Measurements from ENCODE around the gene SEL1L3.

The SEL1L3 gene

DNA sequence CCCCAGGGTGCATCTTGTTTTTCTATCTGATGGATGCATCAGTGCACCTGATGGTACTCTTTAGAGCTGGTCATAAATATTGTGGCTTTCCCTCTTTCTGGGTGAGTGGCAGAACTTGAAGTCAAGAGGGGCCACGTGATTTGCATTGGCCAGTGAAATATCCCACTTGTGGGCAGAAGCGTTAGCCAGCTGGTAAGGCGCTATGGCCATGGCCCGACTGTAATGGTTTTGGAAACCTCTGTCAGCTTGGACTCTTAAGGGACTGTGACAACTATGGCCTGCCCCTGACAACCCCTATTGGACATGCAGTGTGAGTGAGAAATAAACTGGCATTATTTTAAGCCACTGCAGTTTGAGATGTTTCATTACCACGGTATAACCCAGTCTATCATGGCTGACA, 72.8 kb downstream of the SEL1L3 start:
- no peak for DNase-seq (ENCODE audit: low read depth)

GRCh38 chr4:25788703-25789238, 74.0 kb downstream of the SEL1L3 start:
- no peak for DNase-seq (ENCODE audit: low read depth)

DNA sequence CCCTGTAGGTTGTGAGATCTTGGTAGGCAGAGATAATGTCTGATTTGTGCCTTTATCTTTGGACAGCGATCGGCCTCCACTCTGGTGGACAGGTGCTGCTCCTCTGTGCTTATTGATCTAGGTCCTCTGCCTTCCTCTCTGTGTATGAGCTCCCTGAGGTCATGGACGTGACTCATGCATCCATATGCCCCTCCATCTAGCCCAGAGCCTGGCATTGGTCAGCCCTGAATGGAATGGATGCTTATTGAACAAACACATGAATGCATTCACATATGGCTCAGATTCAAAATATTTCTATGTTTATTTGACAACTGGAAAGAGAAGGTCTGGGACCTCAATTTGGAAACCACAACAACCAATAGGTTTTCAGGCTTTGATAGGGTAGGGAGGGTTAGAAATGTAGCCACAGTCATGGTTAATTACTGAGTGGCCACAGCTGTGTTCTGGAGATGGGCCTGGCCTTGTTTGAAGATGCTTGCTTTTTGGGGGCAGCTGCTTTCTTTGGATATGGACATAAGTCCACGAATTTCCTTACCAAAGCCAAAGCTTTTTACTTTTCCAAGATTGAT, 76.2 kb downstream of the SEL1L3 start:
- DNase-seq (ENCODE audit: low read depth) = no peak

- DNase-seq (ENCODE audit: low read depth) = no peak
Measured at GRCh38 chr4:25783943-25784342, 78.8 kb downstream of the SEL1L3 start.

DNA sequence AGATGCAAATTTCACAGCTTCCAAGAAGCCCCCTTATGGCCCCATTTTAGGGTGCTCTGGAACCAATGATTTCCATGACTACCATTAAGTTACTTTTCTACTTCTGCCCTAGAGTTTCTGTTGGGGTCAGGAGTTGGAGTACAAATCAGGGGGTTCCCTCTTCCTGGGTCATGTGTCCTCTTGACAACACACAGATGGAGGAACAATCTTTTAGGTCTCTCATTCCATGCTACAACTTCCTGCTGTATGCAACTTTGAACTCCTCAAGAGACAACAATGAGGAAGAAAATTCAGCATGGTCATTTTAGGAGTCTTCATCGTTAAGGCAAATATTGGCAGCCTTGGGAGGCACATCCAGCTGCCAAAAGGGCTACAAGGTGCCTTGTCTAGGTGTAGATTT, 79.7 kb downstream of the SEL1L3 start:
- no peak for DNase-seq (ENCODE audit: low read depth)

DNA sequence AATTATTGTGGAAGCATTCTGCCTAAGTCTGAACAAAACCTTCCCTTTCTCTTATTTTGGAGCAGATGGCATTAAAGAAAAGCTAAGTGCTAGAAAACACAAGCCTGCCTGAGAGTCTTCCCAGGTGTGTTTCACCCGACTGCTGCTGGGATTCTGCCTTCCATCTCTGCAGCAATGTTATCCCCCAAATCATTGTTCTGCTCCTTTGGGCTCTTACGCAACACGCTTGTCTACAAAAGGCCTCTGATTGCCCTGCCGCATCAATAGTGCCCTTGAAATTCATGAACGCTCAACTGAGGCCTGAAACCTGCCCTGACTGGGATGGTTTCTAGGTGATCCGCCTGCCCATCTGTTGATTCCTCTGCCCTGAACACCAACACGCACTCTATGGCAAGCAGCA, 80.3 kb downstream of the SEL1L3 start:
- no peak for DNase-seq (ENCODE audit: low read depth)

DNA sequence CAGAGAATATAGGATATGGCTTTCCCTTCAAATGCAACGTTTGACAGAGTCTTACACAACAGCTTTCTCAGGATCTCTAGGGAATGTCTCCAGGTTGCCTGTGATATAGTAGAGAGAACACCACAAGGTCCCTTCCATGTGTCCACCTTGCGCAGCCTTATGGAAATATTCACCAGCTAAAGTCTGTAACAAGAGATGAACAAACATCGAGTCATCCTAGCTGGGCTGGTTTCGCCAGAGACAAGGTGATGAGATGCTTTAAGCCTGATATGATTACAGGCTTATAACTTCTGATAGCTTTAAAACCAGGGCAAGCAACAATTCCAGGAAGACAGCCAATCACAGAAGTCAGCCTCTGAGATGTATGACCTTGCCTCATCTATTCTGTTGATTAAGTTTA, 83.8 kb downstream of the SEL1L3 start:
- DNase-seq (ENCODE audit: low read depth) = no peak

- DNase-seq (ENCODE audit: low read depth) = no peak
Measured at GRCh38 chr4:25776795-25777194, 86.0 kb downstream of the SEL1L3 start.

- DNase-seq (ENCODE audit: low read depth) = no peak
Measured at GRCh38 chr4:25775166-25775565, 87.6 kb downstream of the SEL1L3 start.

DNA sequence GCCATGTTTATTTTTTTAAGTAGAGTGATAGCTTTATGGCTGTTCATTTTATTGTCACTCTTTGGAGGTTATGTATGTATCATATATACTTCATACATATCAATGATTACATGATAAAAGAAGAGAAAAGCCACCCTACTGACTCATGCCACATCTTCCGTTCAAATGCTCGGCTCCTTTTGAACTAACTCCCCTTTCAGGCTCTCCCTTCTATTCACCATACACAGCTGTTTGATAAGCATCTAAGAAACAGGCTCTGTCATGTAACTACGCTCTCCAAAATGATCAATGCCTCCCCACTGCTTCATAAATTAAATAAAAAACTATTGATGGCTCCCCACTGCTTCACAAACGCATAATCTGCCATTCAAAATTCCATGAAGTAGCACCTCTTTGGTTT, 89.4 kb downstream of the SEL1L3 start:
- no peak for DNase-seq (ENCODE audit: low read depth)

DNA sequence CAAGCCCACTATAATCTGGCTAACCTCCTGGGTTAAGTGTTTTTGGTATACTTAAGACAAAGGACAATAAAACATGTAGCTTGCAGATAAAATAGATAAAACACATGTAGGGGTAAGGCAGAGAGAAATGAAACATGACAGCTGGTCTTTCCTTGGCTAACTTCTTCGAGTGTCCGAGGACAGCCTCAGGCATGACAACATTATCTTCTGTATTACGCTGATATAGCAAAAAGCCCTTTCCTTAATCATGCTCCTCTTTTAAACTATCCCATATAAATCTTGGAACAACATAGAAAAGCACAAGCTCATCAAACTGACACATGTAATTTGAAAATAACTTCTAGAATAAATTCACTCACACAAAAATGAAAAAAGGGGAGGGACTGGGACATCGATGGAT, 91.1 kb downstream of the SEL1L3 start:
- DNase-seq (ENCODE audit: low read depth) = no peak

DNA sequence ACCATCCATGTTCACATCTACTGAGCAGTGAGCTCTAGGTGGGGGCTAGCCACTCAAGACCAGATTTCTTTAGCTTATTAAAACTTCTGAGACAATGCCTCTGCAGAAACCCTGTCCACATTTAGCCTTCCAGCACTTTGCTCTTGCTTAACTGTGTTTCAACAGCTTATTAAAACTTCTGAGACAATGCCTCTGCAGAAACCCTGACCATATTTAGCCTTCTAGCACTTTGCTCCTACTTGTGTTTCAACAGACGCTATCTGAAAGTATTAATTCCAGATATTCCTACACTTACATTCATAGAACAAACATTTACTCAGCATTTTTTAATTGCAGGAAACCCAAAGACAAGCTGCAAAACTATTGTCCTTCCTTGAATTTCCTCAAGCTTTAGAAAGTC, 91.9 kb downstream of the SEL1L3 start:
- no peak for DNase-seq (ENCODE audit: low read depth)

GRCh38 chr4:25769251-25769650, 93.5 kb downstream of the SEL1L3 start:
- no peak for DNase-seq (ENCODE audit: low read depth)

GRCh38 chr4:25767877-25768725, 94.7 kb downstream of the SEL1L3 start:
- no peak for DNase-seq (ENCODE audit: low read depth)

DNA sequence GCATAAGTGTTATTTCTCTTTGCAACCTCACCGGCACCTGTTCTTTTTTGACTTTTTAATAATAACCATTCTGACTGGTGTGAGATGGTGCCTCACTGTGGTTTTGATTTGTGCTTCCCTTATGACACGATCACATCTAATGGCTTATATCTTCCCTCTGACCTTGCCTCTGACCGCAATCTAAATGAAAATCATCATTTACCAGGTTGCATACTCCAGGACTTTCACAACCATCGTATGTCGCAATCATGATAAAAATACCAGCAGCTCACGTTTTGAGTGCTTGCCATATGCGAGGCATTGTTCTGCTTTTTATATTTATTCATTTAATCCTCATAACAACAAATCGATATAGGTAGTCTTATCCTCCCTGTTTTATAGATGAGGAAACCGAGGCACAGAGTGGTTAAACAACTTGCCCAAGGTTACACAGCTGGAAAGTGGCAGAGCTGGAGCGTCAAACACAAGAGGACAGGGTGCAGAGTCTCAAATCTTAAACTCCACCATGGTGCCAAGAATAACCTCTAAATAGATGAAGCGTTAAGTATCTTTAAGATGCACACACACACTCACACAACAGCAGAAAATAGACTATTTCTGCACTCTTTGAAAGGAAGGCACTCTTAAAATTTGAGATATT, 102.2 kb downstream of the SEL1L3 start:
- no peak for DNase-seq (ENCODE audit: low read depth)

- no peak for DNase-seq (ENCODE audit: low read depth)
Measured at GRCh38 chr4:25760048-25760447, 102.7 kb downstream of the SEL1L3 start.

GRCh38 chr4:25759101-25759500, 103.7 kb downstream of the SEL1L3 start:
- no peak for DNase-seq (ENCODE audit: low read depth)

DNA sequence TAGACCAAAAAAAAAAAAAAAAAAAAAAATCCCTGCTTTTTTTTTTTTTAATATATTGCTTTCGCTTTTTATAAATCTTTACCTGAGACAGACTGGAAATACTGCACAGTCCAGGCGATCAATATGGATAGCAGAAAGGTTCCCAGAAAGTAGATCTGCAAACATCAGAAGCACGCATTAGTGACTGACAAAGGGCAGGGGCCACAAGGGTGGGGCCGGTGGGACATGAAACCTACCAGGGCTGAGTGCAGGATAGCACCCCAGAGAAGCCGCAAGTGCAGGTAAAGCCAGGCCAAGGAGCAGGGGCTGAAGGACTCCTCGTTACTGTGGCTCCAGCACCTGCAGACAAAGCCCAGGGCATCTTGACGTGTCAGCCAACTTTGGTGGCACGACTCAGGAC, 105.3 kb downstream of the SEL1L3 start:
- DNase-seq (ENCODE audit: low read depth) = no peak

GRCh38 chr4:25756503-25756902, 106.3 kb downstream of the SEL1L3 start:
- no peak for DNase-seq (ENCODE audit: low read depth)

DNA sequence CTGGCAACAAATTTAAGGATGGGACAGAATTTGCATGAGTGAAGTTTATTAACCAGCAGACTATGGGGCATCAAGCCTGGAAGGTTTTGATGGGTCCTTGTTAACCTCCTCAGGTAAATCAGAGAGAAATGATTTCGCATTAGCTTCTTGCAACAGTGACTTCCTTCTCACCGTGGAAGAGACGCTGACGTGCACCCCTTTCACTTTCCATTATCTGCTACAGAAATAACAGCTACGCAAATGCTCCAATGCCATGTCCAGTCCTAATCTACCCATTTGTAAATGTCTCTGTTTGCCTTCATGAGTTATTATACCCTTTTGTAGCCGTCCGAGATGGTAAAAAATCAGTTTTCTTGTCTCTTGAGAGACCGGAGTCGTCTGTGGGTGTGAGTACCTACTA, 106.9 kb downstream of the SEL1L3 start:
- no peak for DNase-seq (ENCODE audit: low read depth)

DNA sequence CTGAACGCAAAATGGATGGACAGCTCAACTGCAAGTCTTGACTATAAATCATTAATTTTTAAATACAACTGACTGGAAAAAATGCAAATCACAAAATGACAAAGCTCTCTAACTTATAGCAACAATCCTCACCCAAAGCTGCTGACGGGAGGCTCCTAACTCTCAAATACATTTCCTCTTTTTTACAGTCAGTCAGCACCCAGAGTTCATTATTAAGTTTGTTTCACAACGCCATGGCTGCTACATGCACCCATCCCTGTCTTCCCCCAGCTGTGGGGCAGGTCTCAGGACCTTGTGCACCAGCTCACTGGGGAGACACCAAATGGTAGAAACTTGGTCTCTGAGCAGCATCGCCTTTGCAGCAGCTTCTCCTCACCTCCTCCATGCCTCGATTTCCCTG, 109.5 kb downstream of the SEL1L3 start:
- no peak for DNase-seq (ENCODE audit: low read depth)

GRCh38 chr4:25750874-25751273, 111.9 kb downstream of the SEL1L3 start:
- no peak for DNase-seq (ENCODE audit: low read depth)

- no peak for DNase-seq (ENCODE audit: low read depth)
Measured at GRCh38 chr4:25749150-25749794, 113.5 kb downstream of the SEL1L3 start.
